GM21528 (cell line): ENCODE results near the gene PDZD8.
"Not testable (repeated sequence)": the region's sequence is repeated elsewhere in the genome, so short reads cannot be mapped to it uniquely, and the experiment has no call there.

Experiments used
- ATAC-seq: cut with Tn5 transposase; IDR thresholded peaks from one replicate; pipeline ENCODE4 v1.9.1; 2021; ENCODE audit warnings: mild to moderate bottlenecking, moderate library complexity; ENCODE audit not compliant: unreplicated experiment, low FRiP score

The PDZD8 gene

DNA sequence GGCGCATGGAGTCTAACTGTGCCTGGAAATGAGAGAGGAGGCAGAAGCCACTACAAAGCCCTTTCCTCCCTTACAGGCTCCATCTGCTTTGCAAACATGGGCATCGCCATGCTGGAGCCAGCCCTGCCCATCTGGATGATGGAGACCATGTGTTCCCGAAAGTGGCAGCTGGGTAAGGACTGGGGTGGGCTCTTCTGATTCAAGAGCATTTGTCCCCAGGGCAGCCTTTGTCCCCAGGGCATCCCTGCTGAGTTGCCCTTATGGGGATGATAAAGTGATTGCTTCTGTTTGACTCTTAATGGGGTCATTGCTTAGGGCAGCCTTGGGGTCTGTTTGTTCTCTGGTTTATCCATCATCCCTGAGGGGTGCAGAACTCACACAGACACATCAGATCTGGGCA is 117.5 kb downstream of the PDZD8 start:
- ATAC-seq: no peak

DNA sequence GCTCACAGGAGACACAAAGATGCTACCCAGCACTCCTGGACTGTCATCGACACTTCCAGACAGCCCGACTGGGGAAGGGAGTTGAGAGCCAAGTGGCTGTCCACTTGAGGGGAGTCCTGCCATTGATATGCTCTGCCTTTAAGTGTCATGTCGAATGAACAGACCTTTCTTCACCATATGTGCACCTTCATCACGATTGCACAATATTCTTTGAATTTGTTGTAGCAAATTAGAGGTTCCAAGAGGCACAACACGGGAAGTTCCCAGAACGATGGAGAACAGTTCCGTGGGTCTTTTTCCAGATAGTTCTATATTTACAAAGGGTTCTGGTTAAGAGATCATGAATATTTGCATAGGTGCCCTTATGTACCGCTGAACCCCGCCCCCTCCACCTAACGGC is 118.3 kb downstream of the PDZD8 start:
- no peak for ATAC-seq

DNA sequence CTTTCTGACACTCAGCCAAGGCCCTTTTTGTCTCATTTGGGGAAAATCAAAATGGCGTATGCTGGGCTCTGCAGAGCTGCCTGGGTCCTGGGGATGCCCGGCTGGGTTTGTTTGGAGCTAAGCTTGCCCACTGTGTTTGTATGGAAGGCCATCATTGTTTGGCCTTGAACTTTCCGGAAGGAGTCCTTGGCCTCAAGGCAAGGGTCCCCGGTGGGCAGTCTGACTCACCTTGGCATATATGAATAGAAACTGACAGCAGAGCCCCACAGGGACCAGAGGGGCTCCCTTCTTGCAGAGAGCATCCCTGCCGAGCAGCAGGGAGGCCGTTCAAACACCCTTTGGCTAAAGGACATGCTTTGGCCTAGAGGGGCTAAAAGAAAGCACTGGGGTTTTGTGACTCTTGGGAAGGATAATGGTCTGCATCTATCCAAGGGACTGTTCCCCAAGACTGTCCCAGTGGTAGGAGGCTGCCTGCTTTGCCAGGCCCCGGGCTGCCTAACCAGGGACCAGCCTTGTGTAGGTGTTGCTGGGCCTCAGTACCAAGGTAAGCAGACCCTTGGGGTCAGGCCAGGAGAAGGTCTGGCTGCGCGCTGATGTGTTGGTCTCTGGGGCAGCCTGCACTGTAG is 119.3 kb downstream of the PDZD8 start:
- ATAC-seq: no peak

DNA sequence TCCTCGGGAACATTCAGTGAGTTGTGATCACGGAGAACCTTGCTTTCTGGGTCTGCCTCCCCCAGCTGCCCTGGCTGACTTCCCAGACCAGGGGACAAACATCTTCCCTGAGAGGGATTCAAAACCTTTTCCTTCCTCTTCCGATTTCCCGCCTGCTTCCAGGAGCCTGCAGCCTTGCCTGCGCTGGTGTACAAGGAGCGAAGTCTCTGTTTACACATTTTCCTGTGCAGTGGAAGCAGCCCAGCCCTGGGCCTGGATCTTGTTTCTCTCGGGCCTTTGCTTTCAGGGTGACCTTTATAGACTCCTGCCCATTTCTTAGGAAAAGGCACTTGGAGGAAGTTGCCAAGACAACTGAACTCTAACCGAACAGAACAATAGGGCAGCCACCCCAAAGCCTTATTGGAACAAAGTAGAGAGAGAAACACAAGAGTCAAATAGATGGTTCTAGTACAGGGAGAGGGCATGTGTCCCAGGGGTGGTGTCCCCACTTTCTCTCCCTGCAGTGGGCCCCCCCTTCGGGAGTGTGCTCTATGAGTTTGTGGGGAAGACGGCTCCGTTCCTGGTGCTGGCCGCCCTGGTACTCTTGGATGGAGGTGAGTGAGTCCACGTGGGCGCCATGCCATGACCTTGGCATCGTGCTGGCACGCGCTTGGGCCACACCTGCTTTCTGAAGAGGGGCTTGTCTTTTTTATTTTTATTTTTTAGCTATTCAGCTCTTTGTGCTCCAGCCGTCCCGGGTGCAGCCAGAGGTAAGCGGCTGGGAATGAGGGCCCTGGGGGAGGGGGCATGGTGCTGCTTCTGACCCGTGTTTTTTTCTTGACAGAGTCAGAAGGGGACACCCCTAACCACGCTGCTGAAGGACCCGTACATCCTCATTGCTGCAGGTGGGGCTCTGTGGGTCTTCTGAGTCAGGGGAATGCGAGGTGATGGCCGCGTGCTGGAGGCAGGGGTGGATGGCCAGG is 120.2 kb downstream of the PDZD8 start:
- ATAC-seq: no peak

DNA sequence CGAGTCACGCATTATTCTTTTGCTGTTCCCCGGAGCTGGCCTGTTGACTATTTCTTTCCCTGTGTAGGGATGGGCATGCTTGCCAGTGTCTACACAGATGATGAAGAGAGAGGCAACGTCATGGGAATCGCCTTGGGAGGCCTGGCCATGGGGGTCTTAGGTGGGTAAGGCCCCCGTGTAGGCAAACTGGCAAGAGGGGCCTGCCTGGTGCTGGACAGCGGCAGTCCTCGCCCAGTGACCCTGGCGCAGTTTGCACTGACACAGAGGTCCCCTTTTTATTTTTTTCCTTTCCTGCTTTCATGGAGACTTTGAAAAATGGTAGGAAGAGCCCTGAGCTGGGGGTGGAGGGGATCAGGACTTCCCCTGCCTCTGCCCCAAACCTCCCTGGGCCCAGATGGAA is 120.9 kb downstream of the PDZD8 start:
- no peak for ATAC-seq

DNA sequence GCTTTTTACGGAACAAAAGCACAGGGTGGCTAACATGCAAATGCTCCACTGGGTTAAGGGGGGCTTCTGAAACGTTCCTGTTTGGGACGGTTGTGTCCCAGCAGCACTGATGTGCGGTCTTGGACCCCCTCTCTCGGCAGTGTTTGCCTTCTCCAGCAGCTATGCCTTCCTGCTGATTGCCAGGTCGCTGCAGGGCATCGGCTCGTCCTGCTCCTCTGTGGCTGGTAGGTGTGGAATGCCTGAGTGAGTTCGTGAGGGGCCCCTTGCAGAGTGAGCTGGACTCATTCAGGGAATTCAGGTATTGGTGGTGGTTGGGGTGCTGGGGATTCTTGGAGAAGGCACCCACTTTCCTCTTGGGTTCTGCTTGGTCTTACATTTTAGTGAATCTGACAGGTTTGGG is 121.3 kb downstream of the PDZD8 start:
- no peak for ATAC-seq

DNA sequence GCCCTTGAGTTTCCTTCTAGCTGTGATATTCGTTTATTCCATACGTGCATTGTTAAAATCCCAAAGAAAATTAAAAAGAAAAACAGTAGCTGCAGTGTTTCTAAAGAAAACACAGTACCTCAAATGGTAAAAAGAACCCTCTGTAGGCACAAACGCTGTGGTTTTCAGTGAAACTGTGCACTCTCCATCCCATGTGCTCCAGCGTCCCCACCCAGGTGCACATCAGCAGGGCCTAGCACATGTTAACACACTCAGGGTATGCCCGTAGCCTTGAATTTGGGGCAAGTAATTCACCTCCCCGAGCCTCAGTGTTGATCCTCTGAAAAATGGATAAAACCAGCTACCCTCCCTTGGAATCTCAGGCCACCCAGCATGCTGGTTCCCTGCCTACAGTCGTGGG is 124.8 kb downstream of the PDZD8 start:
- no peak for ATAC-seq

DNA sequence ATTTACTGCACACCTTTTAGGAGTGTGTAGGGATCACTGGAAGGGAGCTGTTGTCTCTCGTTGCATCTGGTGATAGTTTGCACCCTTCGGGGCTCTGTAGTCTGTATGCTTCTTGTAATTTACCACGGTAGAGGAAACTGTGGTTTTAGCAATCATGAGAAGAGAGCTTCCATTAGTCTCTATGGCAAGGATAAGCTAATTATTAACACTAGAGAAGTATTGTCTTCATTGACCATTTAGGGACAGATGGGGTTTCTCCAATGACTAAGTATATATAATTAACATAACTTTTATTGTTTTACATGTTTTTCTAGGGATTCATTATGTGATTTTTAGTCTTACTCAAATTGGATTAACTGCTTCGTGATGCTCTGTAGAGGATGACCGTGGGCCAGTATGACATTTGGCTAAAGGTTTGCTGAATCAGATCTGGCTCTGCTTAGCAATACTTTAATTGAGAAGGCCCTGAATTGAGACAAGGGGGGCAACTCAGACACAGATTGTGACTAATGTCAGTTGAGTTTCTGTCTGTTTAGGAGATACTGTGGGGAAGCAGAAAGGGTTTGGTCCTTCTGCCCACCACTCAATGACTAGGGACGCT is 125.6 kb downstream of the PDZD8 start:
- ATAC-seq: no peak

DNA sequence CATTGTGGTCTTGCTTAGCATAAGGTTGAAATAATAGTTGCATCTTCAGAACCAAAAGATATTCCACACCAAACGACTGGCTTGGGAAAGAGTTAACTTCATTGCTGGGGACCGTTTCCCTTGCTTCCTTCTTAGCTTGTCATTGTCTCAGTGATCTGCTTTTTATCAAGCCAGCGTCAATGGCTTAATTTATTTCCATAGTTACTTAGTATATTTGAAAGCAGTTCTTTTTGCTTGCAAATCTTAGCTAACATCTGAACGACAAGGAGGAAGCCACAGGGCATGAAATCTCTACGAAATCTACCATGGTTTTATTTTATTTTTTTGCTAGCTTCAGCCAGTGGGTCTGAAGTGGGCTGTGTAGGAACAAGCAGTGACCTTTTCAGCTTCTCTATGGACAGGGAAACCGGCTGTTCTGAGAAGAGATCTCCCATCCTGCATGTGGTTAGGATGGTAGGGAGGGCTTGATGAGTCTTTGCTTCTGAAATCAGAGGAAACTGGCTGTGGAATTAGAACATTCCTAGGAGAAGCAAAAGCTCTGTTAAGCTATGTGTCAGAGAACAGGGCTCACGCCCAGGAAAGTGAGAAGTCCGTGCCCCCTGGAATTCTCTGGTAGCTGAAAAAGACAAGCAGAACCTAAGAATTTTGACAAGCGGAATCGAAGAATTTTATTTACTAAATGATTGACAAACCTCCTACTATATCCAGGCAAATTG is 126.3 kb downstream of the PDZD8 start:
- no peak for ATAC-seq

DNA sequence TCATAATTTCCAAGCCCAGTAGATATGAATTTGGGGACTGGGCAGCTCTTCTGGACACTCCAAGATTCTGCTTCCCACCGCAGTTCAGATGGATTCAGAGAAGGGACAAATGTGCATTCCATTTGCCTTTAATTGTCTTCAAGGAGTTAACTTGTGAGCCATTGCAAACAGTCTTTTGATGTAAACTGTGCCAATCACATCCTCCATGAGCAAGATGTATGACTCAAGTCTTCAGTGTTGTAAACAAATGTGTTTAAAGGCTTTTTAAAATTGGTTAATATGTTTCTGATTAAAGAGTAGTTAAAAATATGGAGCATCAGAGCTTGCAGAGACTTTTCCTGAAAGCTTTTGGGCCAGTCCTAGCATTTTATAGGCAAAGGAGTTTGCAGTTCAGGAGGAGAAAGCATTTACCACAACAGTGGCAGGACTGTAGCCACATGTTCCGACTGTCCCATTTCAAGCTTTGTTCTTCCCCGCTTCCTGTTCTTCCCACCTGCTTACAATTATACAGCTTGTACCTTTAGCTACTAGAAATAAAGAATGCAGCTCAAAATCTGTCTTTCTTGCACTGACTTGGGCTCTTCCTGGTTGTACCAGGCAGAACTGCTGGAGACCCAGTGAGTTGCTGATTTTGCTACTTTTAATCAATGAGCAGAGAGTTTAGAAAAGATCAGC is 128.1 kb downstream of the PDZD8 start:
- ATAC-seq: no peak

DNA sequence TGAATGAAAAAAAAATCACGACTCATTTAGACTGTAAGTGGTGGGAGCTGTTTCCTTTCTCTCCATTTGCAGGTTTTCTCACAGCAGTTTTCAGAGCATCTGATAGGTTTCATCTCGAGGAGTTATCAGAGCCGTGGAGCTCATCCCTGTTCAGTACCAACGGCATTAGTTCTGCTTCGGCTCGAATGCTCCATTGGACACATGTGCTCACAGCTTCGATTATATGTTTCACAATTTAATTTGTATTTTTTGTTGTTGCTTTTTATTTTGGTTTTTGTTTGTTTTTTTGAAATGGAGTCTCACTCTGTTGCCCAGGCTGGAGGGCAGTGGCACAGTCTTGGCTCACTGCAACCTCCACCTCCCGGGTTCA is 132.8 kb downstream of the PDZD8 start:
- no peak for ATAC-seq

DNA sequence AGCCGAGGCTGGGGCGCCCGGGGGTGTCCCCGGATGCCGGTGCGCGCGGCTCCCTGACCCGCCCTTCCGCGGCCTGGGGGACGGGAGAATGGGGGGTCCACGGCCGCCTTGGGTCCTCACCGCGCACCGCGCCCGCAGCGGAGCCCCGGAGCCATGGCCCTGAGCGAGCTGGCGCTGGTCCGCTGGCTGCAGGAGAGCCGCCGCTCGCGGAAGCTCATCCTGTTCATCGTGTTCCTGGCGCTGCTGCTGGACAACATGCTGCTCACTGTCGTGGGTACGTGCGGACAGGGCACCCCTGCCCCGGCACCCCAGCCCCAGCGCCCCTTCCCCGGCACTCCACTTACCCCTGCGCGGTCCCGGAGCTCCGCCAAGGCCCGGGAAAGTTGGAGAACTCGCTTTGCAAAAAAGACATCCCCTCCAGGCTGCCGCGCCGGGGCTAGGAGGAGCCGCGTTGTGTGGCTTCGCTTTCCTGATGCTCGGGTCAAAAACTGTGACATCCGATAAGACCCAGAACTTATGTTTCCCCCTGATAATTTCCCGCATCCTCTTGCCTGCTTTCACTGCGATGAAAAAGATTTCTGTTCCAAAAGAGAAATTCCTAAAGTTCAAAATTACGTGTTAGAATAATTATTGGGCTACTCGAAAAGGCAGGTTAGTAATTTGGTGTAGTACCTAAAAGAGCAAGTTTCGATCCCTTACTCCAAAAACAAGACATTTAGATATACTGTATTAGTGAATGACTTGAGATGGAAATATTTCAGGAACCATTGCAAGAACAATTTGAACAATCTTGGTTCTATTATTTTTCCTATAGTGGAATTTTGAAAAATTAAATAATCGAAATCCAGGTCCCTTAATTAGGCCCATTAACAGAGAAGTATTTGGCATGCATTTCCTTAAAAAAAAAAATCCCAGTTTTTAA is 133.4 kb downstream of the PDZD8 start:
- no peak for ATAC-seq

DNA sequence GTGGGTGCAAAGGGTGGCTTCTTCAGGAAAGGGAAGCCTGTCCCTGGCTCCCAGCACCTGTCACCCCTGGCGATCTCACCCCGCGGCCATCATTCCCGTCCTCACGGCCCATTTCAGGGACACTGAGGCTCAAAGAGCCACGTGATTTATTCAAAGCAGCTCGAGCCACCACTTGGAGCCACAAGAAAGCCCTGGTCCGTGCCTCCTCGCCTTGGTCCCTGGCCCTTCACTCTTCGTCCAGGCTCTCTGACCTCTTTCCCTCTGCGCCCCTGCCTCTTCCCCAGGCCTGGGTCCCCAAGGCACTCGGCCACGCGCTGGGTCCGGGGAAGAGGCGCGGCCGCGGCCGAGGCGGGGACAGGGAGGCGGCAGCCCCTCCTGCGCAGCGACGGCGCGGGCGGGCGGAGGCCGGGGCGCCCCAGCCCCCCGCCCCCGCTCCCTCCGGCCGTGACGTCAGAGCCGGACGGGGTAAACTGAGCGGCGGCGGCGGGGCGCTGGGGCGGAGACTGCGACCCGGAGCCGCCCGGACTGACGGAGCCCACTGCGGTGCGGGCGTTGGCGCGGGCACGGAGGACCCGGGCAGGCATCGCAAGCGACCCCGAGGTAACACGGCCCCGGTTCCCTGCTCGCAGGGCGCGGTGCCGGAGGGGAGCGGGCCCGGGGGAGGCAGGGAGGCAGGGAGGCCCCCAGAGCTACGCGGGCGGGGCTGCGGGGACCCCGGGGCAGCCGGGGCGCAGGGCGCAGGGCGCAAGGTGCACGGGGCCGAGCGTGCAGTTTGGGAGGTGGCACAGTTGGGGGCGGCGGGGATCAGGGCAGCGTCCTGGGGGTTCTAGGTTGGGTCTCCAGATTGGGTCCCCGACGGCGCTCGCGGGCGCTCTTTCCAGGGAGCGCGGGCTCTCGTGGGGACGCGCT is 134.4 kb downstream of the PDZD8 start, which contains the start of gene SLC18A2:
Gene SLC18A2 (plus strand): TSS at position 494 of the 909 bp plus-strand sequence. CDS start 580 bp downstream, outside the sequence.
- no peak for ATAC-seq

DNA sequence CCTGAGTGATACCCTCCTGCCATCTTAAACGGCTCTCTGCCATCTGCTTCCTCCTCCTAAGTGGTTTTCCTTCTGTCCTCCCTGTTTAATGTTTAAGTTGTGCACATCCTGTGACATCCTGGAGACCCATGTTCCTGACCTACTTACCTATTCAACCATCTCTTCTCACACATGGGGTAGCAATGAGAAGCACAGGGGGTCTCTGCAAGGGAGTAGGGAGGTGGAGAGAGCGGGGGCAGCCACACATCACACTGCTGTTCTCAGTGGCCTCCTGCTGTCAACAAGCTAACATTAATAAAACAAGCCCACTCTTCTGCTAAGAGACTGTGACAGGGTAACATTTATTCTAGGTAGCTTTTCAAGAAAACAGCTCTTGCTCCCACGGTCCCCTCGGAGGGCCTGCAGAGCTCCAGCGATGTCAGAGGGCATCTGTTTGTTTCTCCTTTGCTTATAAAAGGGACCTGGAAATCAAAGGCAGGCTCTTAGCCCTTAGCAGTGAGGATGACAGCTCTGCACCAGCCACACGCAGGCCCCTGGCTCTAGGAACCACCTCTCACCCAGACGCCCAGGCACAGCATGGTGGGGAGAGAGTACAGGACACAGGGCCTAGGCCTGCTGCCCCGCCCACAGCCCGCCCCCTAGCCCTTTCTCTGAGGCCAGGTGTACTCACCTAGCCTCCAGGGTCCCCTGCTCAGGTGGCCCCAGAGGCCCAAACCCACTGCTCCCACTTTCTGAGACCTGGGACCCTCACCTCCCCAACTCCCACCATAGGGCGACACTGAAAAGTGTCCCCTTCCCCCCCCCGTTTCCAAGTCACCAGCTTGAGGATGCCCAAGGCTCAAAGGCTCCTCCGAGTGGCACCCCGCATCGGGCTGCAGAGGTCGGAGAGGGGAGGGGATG is 135.3 kb downstream of the PDZD8 start:
- no peak for ATAC-seq

DNA sequence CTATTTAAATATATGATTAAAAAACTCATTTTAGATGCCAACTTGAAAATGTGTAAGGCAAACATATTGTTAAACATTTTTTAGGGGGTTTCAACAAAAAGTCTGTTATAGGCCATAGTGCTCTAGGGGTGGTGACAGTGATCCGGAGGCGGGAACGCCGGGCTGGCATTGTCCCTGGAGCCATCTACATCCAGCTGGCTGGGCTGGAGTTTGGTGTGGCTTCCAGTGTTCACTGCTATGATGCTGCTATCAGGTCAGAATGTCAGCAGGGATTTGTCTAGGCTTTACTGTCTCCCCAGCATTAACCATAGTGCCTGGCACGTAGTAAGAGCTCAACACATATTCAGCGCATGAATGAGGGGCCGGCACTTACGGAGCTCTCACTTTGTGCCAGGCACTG is 136.2 kb downstream of the PDZD8 start:
- ATAC-seq: no peak

DNA sequence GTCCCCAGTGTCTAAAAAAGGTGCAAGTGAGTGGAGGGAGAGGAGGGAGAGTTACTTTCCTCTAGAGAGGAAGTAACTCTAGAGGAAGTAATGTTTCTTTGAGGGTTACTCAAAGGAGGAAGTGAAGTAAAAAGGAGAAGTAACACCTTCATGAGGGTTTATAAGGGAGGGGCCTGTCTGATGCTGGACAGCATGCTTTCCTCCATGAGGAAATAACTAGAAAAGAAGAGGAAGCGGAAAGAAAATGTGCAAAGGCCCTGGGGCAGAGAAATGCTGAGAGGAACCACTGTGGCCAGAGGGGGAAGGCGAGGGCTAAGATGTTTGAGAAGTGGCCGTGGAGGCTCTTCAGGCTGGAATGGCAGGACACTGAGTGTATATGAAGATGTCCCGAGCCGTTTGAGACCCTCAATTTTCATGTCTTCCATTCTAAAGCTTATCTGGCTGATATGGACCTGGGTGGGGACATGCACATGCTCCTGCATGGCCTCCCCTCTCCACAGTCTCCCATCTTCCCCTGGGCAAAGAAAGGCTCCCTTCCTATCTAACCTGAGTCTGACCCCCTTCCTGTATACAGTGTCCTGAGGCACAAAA is 137.7 kb downstream of the PDZD8 start:
- ATAC-seq: no peak

DNA sequence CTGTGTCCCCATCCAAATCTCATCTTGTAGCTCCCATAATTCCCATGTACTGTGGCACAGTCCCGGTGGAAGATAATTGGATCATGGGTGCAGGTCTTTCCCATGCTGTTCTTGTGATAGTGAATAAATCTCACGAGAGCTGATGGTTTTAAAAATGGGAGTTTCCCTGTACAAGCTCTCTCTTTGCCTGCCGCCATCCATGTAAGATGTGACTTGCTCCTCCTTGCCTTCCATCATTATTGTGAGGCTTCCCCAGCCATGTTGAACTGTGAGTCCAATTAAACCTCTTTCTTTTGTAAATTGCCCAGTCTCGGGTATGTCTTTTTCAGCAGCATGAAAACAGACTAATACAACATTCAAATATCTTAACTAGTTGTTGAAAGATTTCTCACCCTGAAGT is 145.1 kb downstream of the PDZD8 start:
- not testable (repeated sequence) for ATAC-seq
